IgD-negative memory B cell (primary cell): Measurements from ENCODE around the gene WDR4. TPM values are rescaled to one million over a fixed set of nuclear protein-coding genes. Genes with fewer than 3 reads are reported as not detected.
"Not testable (repeated sequence)": the region's sequence is repeated elsewhere in the genome, so short reads cannot be mapped to it uniquely, and the experiment has no call there.

Experiments used
- H3K27ac Mint-ChIP-seq, 3 donors: one replicate each; pipeline ENCODE4 v1.8.0; 2020 to 2022; ENCODE audit warnings: mild to moderate bottlenecking in 3 of 3, mixed read lengths in 3 of 3, moderate library complexity in 1 of 3
- H3K27me3 Mint-ChIP-seq: one replicate; pipeline ENCODE4 v1.8.0; 2021; ENCODE audit warnings: mixed read lengths
- H3K36me3 Mint-ChIP-seq: one replicate; pipeline ENCODE4 v1.8.0; 2020; ENCODE audit warnings: mild to moderate bottlenecking, mixed read lengths
- H3K4me1 Mint-ChIP-seq, 3 donors: one replicate each; pipeline ENCODE4 v1.8.0; 2020 to 2022; ENCODE audit warnings: mixed read lengths in 3 of 3, mild to moderate bottlenecking in 1 of 3
- H3K4me3 Mint-ChIP-seq, 4 donors: one replicate each; pipeline ENCODE4 v1.8.0; 2020 to 2022; ENCODE audit warnings: mild to moderate bottlenecking in 4 of 4, mixed read lengths in 4 of 4, moderate library complexity in 3 of 4
- H3K9me3 Mint-ChIP-seq, 3 donors: one replicate each; pipeline ENCODE4 v1.8.0; 2020 to 2021; ENCODE audit warnings: mixed read lengths in 3 of 3, mild to moderate bottlenecking in 1 of 3
- polyA plus RNA-seq: library from polyadenylated mRNA; unstranded; fragments of 300-500 nt; fragmentation: Illumina TruSeq; gene quantifications from one replicate; pipeline ENCODE4 v1.2.3, GENCODE V29; 2021

Gene WDR4
- polyA plus RNA-seq, 1 donor from 2014 or later: 13.9 TPM

- no peaks in the 10 kb centered on the region for H3K9me3 Mint-ChIP-seq
- H3K4me3 Mint-ChIP-seq: peak overlapping the region in 1 of 4 donors; percentile 73
- H3K36me3 Mint-ChIP-seq: no peaks in the 10 kb centered on the region
- peaks cover 3% of the 10 kb centered on the region for H3K27me3 Mint-ChIP-seq
- H3K27ac Mint-ChIP-seq: peak overlapping the region in 1 of 3 donors; percentile 85
- H3K4me1 Mint-ChIP-seq: peaks cover 9 to 11% (median 10%) of the 10 kb centered on the region in 3 donors
Measured at GRCh38 chr21:42833439-42833815, 45.9 kb downstream of the WDR4 start.

GRCh38 chr21:42832321-42832630 lies 47.1 kb downstream of the WDR4 start:
- not testable (repeated sequence) for H3K27ac Mint-ChIP-seq, H3K4me3 Mint-ChIP-seq, H3K27me3 Mint-ChIP-seq, H3K36me3 Mint-ChIP-seq, H3K9me3 Mint-ChIP-seq
- peaks cover 9 to 11% (median 10%) of the 10 kb centered on the region in 3 donors for H3K4me1 Mint-ChIP-seq

- Mint-ChIP-seq H3K27ac (no peak overlapping the region), H3K4me1 (peaks cover 8 to 11% (median 9%) of the 10 kb centered on the region in 3 donors), H3K36me3 (no peaks in the 10 kb centered on the region), H3K4me3 (no peak overlapping the region), H3K27me3 (peaks cover 11% of the 10 kb centered on the region), H3K9me3 (peaks cover 0 to 4% (median 3%) of the 10 kb centered on the region in 3 donors)
Measured at GRCh38 chr21:42830456-42831455, 48.6 kb downstream of the WDR4 start.

GRCh38 chr21:42829954-42830353 lies 49.4 kb downstream of the WDR4 start:
- Mint-ChIP-seq H3K9me3 (peaks cover 0 to 4% (median 3%) of the 10 kb centered on the region in 3 donors), H3K27me3 (peaks cover 14% of the 10 kb centered on the region), H3K4me3 (no peak overlapping the region), H3K36me3 (no peaks in the 10 kb centered on the region), H3K4me1 (peaks cover 8 to 11% (median 9%) of the 10 kb centered on the region in 3 donors), H3K27ac (no peak overlapping the region)

- Mint-ChIP-seq H3K4me1 (peaks cover 8 to 11% (median 9%) of the 10 kb centered on the region in 3 donors), H3K27me3 (peaks cover 14% of the 10 kb centered on the region), H3K36me3 (no peaks in the 10 kb centered on the region), H3K4me3 (no peak overlapping the region), H3K27ac (no peak overlapping the region), H3K9me3 (peaks cover 0 to 4% (median 3%) of the 10 kb centered on the region in 3 donors)
Measured at GRCh38 chr21:42829417-42829816, 49.9 kb downstream of the WDR4 start.

- no peaks in the 10 kb centered on the region for H3K36me3 Mint-ChIP-seq
- H3K4me3 Mint-ChIP-seq: no peak overlapping the region
- no peak overlapping the region for H3K27ac Mint-ChIP-seq
- peaks cover 0 to 4% (median 3%) of the 10 kb centered on the region in 3 donors for H3K9me3 Mint-ChIP-seq
- H3K4me1 Mint-ChIP-seq: peaks cover 0 to 1% (median 1%) of the 10 kb centered on the region in 3 donors
- H3K27me3 Mint-ChIP-seq: peaks cover 14% of the 10 kb centered on the region
Measured at GRCh38 chr21:42827588-42827987, 51.8 kb downstream of the WDR4 start.

- H3K27ac Mint-ChIP-seq: no peak overlapping the region
- H3K27me3 Mint-ChIP-seq: peaks cover 17% of the 10 kb centered on the region
- no peaks in the 10 kb centered on the region for H3K36me3 Mint-ChIP-seq
- H3K4me1 Mint-ChIP-seq: peaks cover 0 to 4% (median 0%) of the 10 kb centered on the region in 3 donors
- no peaks in the 10 kb centered on the region for H3K9me3 Mint-ChIP-seq
- no peak overlapping the region for H3K4me3 Mint-ChIP-seq
Measured at GRCh38 chr21:42820616-42821465, 58.5 kb downstream of the WDR4 start.

GRCh38 chr21:42819861-42820615 lies 59.3 kb downstream of the WDR4 start:
- no peak overlapping the region for H3K4me3 Mint-ChIP-seq
- peaks cover 0 to 4% (median 0%) of the 10 kb centered on the region in 3 donors for H3K4me1 Mint-ChIP-seq
- H3K27ac Mint-ChIP-seq: no peak overlapping the region
- H3K27me3 Mint-ChIP-seq: peaks cover 14% of the 10 kb centered on the region
- H3K36me3 Mint-ChIP-seq: peaks cover under 1% of the 10 kb centered on the region
- no peaks in the 10 kb centered on the region for H3K9me3 Mint-ChIP-seq

- peaks cover 0 to 3% (median 0%) of the 10 kb centered on the region in 3 donors for H3K4me1 Mint-ChIP-seq
- no peak overlapping the region for H3K27ac Mint-ChIP-seq
- H3K4me3 Mint-ChIP-seq: no peak overlapping the region
- peaks cover 2% of the 10 kb centered on the region for H3K36me3 Mint-ChIP-seq
- peaks cover 12% of the 10 kb centered on the region for H3K27me3 Mint-ChIP-seq
- no peaks in the 10 kb centered on the region for H3K9me3 Mint-ChIP-seq
Measured at GRCh38 chr21:42818328-42818749, 61.0 kb downstream of the WDR4 start.

GRCh38 chr21:42815217-42815616 lies 64.1 kb downstream of the WDR4 start:
- Mint-ChIP-seq H3K4me3 (no peak overlapping the region), H3K27ac (no peak overlapping the region)

GRCh38 chr21:42812528-42813241 lies 66.7 kb downstream of the WDR4 start:
- not testable (repeated sequence) for H3K27ac Mint-ChIP-seq, H3K4me1 Mint-ChIP-seq, H3K36me3 Mint-ChIP-seq, H3K27me3 Mint-ChIP-seq, H3K9me3 Mint-ChIP-seq, H3K4me3 Mint-ChIP-seq

More at GRCh38 chr21:42815217-42815616, 64.1 kb downstream of the WDR4 start:
- peaks cover 13% of the 10 kb centered on the region for H3K27me3 Mint-ChIP-seq
- H3K4me1 Mint-ChIP-seq: peaks cover 0 to 3% (median 0%) of the 10 kb centered on the region in 3 donors
- no peaks in the 10 kb centered on the region for H3K9me3 Mint-ChIP-seq
- peaks cover 2% of the 10 kb centered on the region for H3K36me3 Mint-ChIP-seq

GRCh38 chr21:42811960-42812359 lies 67.4 kb downstream of the WDR4 start:
- H3K27me3 Mint-ChIP-seq: peaks cover 1% of the 10 kb centered on the region
- no peak overlapping the region for H3K27ac Mint-ChIP-seq
- peaks cover 2% of the 10 kb centered on the region for H3K36me3 Mint-ChIP-seq
- H3K4me1 Mint-ChIP-seq: no peaks in the 10 kb centered on the region
- no peak overlapping the region for H3K4me3 Mint-ChIP-seq
- H3K9me3 Mint-ChIP-seq: no peaks in the 10 kb centered on the region

GRCh38 chr21:42809577-42810475 lies 69.5 kb downstream of the WDR4 start:
- H3K27me3 Mint-ChIP-seq: peaks cover 10% of the 10 kb centered on the region
- no peaks in the 10 kb centered on the region for H3K36me3 Mint-ChIP-seq
- no peak overlapping the region for H3K4me3 Mint-ChIP-seq
- H3K27ac Mint-ChIP-seq: no peak overlapping the region
- H3K9me3 Mint-ChIP-seq: no peaks in the 10 kb centered on the region
- H3K4me1 Mint-ChIP-seq: no peaks in the 10 kb centered on the region
